Peyer's patch (tissue), 4 donors: ENCODE measurements around the gene SIRT6.

Source experiments
- POLR2A ChIP-seq, 2 donors: fragments of 450-650 bp; IDR thresholded peaks; one replicate each; pipeline ENCODE4 v1.5.1; 2017; ENCODE audit warnings: antibody characterized with exemption in 2 of 2, mild to moderate bottlenecking in 2 of 2, moderate library complexity in 2 of 2
- TF ChIP-seq, protein P1 (sequence below), 6 experiments: fragments of 450-650 bp in 4 of 6; fragments of 200-600 bp in 2 of 6; sonication (generic) in 1 of 6; IDR thresholded peaks; one replicate each; pipeline ENCODE4 v1.5.1; 2017 to 2019; ENCODE audit warnings: antibody characterized with exemption in 6 of 6, mild to moderate bottlenecking in 3 of 6, moderate library complexity in 1 of 6

- TF ChIP-seq, protein P1, sequence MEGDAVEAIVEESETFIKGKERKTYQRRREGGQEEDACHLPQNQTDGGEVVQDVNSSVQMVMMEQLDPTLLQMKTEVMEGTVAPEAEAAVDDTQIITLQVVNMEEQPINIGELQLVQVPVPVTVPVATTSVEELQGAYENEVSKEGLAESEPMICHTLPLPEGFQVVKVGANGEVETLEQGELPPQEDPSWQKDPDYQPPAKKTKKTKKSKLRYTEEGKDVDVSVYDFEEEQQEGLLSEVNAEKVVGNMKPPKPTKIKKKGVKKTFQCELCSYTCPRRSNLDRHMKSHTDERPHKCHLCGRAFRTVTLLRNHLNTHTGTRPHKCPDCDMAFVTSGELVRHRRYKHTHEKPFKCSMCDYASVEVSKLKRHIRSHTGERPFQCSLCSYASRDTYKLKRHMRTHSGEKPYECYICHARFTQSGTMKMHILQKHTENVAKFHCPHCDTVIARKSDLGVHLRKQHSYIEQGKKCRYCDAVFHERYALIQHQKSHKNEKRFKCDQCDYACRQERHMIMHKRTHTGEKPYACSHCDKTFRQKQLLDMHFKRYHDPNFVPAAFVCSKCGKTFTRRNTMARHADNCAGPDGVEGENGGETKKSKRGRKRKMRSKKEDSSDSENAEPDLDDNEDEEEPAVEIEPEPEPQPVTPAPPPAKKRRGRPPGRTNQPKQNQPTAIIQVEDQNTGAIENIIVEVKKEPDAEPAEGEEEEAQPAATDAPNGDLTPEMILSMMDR (IDR thresholded peaks at IDR 0.05): peak in 3 of 6 experiments; percentile 42 to 53 (median 49)
- TF ChIP-seq POLR2A (IDR thresholded peaks at IDR 0.05): no peak
These were observed 17.4 kb upstream of the SIRT6 start for GRCh38 chr19:4199699-4200293.
